Fibroblast of upper back skin (primary cell): ENCODE results near the gene GET4.
"Not testable (repeated sequence)": the region's sequence is repeated elsewhere in the genome, so short reads cannot be mapped to it uniquely, and the experiment has no call there.

ENCODE experiments used
- DNase-seq: peaks from one replicate; pipeline ENCODE4 v3.0.0-alpha.2; 2013

GET4 gene

DNA sequence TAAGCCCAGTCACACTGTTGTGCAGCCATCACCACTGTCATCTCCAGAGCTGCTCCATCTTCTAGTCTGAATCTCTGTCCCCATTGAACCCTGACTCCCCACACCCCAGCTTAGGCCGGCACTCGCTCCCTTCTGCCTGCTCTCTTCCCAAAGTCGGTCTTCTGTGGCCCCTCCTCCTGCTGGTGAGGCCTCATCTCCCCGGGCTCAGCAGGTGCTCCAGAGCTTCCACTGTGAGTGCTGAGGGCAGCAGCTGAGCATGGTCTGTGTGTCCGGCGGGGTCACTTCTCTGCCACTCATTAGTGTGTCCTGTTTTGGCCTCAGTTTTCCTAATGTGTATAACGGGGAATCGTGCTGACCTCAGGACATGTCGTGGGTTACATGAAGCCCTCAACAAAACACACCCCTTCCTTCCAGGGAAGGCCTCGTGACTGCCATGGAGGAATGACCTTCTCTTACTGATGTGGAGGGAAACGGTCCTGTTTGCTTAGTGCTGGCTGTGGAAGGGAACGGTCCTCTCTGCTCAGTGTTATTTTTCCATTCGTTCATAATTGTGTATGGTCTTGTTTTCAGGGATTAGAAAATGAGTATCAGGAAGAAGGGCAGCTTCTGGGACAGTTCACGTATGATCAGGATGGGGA lies 4.3 kb upstream of the GET4 start:
- no peak for DNase-seq

DNA sequence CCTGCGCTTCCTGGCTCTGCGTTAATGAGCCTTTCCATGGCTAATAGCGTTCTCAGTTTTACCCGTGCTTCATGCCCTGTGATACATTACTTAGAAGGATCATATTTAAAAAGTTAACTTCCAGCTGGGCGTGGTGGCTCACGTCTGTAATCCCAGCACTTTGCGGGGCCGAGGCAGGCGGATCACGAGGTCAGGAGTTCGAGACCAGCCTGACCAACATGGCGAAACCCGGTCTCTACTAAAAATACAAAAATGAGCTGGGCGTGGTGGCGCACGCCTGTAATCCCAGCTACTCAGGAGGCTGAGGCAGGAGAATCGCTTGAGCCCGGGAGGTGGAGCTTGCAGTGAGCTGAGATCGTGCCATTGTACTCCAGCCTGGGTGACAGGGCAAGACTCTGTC lies 3.7 kb upstream of the GET4 start:
- not testable (repeated sequence) for DNase-seq

DNA sequence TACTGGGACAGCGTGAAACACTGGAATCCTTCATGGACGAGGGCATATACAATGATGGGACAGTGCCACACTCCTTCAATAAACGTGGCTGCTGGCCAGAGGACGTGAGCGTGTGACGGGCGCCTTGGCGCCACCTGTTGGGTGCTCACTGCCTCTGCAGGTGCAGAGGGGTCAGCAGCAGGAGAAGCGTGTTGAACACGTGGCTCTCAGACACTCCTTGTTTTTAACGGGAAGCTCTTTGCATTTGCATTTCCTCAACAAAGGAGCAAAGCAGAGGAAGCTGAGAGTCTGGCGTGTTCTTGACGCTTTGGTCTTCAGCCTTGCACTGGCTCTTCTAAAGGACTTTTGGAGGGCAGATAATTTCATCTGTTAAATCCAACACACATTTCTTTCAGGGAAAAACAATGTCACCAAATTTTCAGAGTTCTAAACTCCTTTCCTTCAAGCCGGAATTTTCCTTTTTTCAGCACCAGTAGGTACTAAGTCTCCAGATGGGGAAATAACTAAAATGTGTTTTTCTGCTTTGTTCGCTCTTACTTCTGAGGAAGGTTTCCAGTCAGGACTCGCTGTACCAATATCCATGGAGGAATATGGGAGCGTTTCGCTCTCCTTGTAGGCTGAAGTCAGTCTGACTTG lies 2.9 kb upstream of the GET4 start:
- DNase-seq: peak; percentile 72

DNA sequence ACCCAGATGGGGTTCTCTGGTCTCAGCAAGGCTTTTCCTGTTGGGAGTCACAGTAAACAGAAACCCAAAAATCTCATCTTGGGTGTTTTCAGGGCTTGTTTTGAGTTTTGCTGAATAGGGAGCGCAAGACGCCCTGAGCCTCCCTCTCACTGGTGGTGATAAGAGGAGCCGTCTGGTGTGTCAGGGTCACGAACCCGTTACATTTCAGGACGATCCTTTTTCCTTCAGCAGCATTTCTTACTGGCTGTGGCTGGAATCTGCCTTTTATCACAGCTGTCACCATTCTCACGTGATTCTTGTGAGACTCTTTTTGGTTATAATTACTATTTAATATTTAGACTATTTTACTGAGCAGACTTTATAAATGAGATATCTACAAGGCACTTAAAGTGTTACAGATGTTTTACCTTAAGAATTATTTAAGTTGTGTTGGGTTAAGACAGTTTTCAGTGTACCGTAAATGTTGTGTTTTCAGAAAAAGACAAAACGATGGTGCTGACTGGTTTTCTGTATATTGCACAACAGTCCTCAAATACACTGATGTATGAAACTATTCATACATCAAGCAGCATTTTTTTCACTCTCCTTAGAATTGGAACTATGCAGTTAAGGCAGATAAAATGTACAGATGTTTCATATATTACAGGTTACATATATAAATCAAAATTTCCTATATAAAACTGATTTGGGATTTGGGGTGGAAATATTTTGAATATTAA lies 2.2 kb upstream of the GET4 start:
- DNase-seq: no peak

DNA sequence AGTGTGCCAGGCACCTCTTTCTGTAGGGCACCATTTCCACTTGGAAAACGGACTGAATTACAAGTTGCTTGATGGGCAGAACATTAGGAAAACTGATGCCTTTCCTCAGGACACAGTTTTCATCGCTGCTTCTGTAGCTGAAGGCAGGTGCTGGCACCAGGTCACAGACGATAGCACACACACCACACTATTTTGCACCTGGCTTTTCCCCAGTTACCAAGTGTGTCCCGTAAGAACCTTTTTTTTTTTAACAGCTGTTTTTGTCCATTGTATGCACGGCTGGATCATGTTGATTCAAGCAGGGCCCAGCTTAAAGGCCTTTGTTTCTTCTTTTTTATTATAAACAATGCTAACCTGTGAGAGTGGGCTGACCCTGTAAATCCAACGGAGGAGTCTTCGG lies 1.3 kb upstream of the GET4 start:
- no peak for DNase-seq

DNA sequence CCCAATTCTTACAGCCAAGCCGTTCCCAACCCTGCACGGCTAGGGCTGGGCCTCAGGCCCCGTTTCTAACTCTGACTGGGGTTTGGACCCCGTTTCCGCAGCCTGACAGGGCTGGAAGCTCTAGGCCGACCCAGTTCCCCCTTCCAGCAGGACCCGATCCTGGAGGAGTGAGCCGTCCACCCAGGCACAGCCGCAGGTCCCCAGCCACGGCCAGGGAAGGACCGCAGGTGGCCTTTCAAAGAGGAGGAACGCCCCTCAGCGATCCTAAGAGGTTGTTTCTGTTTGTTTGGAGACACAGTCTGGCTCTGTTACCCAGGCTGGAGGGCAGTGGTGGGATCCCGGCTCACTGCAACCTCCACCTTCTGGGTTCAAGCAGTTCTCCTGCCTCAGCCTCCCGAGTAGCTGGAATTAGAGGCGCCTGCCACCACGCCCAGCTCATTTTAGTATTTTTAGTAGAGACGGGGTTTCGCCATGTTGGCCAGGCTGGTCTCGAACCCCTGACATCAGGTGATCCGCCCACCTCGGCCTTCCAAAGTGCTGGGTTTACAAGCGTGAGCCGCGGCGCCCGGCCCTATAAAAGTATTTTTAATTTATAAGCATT lies 778 bp upstream of the GET4 start:
- no peak for DNase-seq

DNA sequence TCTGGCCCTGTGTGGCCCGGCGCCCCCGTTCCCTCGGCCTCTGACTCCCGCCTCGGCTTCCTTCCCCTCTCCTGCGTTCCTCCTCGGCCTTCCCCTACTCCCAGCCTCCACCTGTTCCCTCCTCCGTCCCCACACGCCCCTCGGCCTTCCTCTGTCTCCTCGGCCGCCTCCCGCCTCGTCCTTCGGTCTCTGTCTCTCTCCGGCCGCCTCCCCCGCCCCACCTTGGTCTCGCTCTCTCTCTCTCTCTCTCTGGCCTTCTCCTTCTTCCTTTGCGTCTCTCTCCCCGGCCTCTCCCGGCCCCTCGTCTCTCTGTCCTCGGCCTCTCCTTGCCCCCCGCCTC lies 588 bp downstream of the GET4 start:
- no peak for DNase-seq

DNA sequence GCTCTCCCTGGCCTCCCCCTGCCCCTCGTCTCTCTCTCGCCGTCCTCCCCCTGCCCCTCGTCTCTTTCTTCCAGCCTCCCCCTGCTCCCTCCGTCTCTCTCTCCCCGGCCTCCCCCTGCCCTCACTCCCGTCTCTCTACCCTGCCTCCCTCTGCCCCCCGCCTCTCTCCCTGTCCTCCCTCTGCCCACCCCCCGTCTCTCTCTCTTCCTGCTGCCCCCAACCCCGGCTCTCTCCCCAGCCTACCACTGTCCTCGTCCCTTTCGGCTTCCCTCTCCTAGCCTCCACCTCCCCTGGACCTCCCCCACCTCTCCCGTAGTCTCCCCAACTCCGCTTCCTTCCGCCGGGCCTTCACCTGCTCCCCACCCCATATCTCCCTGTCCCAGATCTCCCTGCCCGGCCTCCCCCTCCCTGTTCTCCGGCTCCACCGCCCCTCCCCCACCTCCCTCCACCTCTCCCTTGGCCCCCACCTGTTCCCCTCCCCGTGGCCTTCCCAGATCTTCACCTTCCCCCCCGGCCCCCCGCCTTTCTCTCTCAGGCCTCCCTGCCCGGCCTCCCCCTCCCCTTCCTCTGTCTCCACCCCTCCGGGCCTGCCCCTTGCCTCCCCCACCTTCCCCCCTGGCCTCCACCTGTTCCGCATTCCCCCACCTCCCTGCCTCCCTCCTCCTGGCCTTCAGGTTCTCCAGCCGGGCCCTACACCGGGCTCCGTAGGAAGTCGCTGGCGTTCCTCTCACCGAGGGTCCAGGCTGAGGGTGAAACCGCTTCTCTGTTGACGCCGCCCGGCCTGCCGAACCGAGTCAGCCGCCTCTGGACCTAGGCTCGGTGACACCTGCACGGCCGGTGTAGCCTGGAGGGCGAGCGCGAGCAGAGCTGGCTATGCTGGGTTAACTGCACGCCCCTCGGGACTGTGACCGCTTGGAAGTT lies 1.2 kb downstream of the GET4 start:
- DNase-seq: no peak

DNA sequence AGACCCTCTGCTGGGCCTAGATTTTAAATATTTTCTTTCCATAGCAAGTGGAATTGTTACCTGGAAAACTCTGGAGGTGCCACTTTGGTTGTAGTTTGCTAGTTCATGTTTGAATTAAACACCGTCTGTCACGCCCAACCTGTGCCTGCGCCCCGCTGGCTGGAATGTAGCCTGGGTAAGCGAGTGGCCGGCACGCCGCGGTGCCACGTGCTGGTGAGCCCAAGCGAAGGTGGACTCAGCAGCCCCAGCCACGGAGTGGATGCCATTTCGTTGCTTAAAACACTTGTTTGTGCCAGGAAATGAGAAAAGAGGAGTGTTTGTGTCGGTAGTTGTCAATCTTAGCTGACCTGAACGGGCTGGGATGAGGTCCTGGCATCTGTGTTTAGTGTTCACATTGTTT lies 2.7 kb downstream of the GET4 start:
- no peak for DNase-seq

DNA sequence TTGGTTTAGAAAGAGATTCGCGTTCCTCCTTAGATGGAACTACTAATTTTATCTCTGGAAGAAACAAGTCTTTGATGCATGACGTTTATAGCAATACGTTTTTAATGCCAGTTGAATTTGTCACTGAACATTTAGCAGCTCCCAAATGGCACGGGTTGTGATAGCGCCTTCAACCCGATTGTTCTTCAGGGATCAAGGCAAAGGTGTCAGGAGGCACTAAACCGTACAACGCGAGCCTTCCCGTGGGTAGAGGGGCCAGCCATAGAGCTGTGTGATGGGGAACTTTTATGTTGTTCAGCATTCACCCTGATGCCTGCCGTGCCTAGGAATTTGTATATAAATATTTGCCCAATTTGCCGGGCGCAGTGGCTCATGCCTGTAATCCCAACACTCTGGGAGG lies 3.4 kb downstream of the GET4 start:
- no peak for DNase-seq

DNA sequence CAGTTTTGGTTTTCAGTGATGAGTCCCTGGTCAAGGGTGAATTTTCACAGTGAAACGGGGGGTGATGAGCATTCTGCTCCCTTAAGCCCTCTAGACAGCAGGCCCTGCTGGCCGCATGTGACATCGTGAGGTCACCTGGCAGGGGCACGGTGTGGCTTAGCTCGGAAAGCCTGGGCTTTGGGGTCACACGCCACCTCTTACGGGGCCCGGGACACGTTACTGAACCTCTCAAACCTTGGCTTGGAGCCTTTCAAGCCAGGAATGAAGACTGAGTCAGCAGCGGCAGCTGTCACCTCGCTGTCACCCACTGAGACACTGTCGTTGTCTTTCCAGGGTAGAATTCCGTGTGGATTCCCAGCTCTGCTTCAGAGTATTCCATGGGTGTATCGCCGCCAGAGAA lies 4.1 kb downstream of the GET4 start:
- DNase-seq: no peak

DNA sequence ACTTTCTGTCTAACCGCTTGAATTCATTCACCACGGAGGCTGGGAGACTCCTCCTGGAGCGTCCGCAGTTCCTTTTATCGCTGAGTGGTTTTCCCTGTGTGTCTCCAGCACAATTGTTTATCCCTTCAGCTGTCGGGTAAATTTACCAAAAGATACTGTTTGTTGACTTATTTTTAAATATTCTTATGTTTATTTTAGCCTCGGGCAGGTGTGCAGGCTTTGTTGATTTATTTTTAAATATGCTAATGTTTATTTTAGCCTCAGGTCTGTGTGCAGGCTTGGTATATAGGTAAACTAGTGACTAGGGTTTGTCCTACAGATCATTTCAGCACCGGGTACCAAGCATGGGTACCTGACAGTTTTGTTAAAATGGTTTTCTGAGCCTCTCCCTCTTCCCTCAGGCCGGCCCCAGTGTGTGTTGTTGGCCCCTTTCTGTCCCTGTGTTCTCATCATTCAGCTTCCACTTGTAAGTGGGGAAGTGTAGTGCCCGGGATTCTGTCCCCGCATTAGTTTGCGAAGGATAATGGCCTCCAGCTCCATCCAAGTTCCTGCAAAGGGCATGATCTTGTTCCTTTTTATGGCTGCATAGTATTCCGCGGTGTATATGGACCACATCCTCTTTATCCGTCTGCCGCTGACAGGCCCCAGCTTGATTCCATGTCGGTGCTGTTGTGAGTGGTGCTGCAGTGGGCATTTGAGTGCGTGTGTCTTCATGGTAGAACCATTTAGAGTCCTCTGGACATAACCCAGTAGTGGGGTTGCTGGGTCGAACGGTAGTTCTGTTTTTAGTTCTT lies 5.3 kb downstream of the GET4 start:
- DNase-seq: no peak

DNA sequence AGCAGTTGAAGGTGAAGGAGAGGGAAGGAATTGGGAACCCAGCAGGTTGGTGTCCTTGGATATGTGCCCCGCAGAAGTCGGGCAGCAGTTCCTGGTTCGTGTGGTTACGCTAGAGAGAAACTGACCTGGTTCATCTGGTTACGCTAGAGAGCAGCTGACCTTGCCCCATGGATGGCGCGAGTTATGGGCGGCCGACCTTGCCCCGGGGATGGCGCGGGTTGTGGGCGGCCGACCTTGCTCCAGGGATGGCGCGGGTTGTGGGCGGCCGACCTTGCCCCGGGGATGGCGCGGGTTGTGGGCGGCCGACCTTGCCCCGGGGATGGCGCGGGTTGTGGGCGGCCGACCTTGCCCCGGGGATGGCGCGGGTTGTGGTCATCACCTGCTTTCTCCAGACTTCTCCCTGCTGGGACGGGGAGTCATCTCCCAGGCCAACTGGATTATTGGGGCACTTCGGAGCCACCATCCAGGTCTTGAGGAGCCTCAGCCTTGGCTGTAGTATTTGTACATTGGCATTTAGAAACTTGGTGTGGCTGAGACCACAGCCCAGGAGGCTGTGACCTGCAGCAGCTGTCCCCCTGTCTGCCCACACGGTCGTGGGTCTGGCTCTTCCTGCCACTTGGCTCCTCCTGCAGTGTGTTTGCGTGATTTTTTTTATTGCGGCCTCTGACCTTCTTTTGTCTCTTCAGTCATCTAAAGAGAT lies 6.1 kb downstream of the GET4 start:
- no peak for DNase-seq

DNA sequence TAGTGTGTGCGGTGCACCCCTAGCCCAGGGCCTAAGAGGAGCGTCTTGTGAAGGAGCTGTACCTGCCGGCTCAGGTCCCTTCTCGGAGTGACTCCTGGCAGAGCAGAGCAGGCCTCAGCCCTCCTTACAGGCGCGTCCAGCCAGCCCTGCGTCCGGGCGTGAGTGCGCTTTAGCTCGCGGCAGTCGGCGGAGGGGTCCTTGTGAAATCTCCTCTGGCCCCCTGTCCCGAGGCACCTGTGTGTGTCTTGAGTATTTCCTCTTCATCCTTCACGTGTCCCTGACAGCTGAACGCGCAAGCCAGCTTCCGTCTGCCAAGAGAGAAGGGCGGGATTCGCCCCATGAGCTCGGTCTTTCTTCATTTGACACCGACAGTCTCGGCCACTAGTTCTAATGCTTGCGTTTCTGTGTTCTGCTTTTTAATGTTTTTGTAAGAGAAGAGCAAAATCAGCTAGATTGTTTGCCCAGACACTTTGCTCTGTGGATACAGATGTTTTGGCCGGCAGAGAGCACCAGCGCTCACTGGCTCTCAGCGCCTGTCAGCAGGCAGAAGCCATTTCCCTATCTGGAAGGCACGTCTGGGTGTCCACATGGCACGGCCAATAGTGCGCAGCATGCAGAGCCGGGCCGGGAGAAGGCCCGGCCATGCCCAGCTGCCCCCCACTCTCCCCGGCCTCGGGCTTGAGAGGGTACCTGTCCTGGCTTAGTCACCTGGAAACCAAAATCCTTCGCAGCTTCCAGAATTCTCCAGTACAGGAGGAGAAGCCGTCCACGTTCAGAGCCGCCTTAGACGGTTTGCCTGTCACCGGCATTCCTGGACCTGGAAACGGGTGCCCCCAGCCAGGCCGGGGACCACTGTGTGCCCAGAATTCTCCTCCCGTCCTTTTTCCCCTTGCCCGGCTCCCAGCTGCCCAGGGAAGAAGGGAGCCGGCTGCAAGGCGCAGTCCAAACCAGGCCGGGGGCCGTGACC lies 7.0 kb downstream of the GET4 start:
- no peak for DNase-seq

DNA sequence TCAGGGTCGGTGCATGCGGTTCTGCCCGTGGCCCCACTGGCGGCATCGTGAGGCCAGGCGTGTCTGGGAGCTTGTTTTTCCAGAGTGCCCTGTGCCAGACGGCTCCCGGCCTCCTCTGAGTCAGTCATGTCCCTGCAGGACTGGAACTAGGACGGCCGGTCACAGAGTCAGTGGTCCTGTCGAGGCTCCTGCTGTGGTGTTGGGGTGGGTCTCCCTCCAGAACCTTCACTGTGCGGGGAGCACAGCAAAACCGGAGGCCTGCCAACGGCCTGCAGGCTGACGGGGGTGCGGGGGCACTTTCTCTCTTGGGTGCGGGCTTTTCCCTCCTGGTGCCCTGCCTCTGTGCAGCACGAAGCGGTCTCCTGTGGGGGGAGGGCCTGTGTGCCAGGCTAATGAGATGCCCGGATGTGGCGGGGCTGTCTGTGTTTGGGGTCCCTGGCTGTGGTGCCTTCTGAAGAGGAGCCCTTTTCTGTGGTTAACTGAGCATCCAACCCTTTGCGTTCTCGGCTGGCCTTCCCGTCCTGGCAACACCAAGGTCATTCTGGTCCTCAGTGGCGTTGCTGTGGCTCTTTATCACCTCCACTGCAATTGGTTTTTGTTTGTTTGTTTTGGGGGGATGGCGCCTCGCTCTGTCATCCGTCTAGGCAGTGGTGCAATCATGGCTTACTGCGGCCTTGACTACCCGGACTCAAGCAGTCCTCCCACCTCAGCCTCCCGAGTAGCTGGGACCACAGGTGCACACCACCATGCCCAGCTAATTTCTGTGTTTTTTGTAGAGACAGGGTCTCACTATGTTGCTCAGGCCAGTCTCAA lies 8.0 kb downstream of the GET4 start:
- no peak for DNase-seq

DNA sequence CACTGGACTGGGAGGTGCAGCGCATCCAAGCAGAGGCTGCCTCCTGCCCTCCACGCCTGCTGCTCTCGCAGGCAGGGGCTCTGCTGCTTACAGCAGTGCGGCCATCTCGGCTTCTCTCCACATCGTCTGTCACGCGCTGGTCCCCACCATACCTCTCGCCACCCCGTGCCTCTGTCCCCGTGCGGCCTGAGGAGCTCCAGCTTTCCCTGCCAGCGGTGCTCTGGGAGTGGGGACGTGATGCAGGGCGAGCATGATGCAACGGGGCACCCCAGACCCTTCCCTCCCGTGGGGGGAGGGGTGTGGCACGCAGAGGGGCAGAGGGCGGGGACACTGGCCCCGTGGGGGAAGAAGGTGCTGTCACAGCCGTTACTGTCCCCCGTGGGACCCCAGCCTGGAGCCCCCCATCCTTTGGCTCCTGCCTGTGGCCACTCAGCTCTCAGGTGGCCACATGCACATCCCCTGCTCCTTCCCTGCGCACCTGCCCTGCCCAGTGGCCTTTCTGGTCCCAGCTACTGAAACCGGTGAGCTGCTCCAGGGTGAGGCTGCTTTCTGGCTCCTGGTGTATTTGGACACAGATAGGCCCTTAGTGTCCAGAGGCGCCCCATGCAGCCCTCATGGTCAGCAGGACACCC lies 9.0 kb downstream of the GET4 start:
- DNase-seq: no peak

DNA sequence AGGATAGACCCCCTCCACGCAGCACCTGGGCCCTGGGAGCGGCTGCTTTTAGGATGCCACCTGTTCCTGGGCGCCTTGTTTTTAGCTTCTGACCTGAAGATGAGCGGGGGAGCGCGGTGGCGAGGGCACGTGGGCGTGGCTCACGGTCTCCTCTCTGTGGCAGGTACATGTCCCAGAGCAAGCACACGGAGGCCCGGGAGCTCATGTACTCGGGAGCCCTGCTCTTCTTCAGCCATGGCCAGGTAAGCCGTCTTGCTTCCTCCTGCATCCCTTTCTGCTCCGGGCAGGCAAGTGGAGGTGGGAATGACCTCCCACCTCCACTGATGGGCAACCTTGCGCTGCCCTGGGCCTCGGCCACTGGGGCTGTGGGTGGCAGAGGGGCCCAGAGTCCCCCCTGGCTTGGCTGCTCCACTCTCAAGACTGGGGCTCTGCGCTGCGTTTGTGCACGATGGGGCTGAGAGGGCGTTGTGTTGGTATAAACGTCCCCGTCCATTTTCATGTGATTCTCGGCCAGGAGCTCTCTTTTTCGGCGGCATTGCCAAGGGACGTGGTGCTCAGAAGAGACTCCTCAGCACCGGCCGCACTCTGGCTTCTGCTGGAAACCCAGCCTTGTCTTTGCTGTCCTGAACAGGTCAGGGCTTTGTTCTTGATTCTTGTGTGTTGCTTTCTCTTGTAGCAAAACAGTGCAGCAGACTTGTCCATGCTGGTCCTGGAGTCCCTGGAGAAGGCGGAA lies 9.7 kb downstream of the GET4 start:
- DNase-seq: no peak
